Head of caudate nucleus (tissue), 42 donors: ENCODE data around the gene B3GAT3.
"Not testable (repeated sequence)": the region's sequence is repeated elsewhere in the genome, so short reads cannot be mapped to it uniquely, and the experiment has no call there.

Experiments
- DNase-seq, 42 donors: peaks; one replicate each; pipeline versions ENCODE4 v3.0.0 to v3.0.0-alpha.2; 2020 to 2021; ENCODE audit warnings: mixed read lengths in 7 of 42
- intact Hi-C: fragments of 100-400 bp; cut with DNase I; formaldehyde crosslinking; loops from one replicate; pipeline ENCODE4 v1.15.0; 2022

The B3GAT3 gene

GRCh38 chr11:62646825-62647608 lies 25.2 kb upstream of the B3GAT3 start:
- intact Hi-C loops: no loop called here

GRCh38 chr11:62645946-62646824 lies 24.4 kb upstream of the B3GAT3 start, which contains the start of gene GANAB:
GANAB (minus strand) TSS chr11:62646613; CDS start chr11:62646599, 14 bp downstream.
- intact Hi-C loops: no loop called here
- DNase-seq: peak; percentile 98 to 100 (median 99)

More at GRCh38 chr11:62646825-62647608, 25.2 kb upstream of the B3GAT3 start:
- DNase-seq: peak in 3 of 42 donors; percentile 14 to 44 (median 24)

GRCh38 chr11:62645671-62645945 lies 23.8 kb upstream of the B3GAT3 start:
- intact Hi-C loops: no loop called here
- DNase-seq: no peak

GRCh38 chr11:62644220-62644619 lies 22.4 kb upstream of the B3GAT3 start:
- intact Hi-C loops: no loop called here
- DNase-seq: no peak

GRCh38 chr11:62632492-62632891 lies 10.7 kb upstream of the B3GAT3 start:
- intact Hi-C loops: no loop called here
- DNase-seq: no peak

GRCh38 chr11:62627713-62628112 lies 5.9 kb upstream of the B3GAT3 start:
- DNase-seq: peak in 11 of 42 donors; percentile 23 to 64 (median 37)
- intact Hi-C loops: no loop called here

GRCh38 chr11:62622476-62623089 lies 797 bp upstream of the B3GAT3 start:
- no peak for DNase-seq
- intact Hi-C loops: no loop called here

- intact Hi-C loops: no loop called here
- DNase-seq: no peak
Observed at GRCh38 chr11:62621027-62621566, 689 bp downstream of the B3GAT3 start.

- DNase-seq, intact Hi-C loops: not testable (repeated sequence)
Observed at GRCh38 chr11:62616957-62617356, 4.8 kb downstream of the B3GAT3 start.

GRCh38 chr11:62615521-62615920 lies 6.3 kb downstream of the B3GAT3 start:
- intact Hi-C loops: no loop called here
- no peak for DNase-seq

GRCh38 chr11:62614275-62614674 lies 7.5 kb downstream of the B3GAT3 start:
- DNase-seq: peak; percentile 52 to 94 (median 79)
- intact Hi-C loops: no loop called here

GRCh38 chr11:62613291-62613778 lies 8.5 kb downstream of the B3GAT3 start:
- peak in 17 of 42 donors; percentile 8 to 59 (median 34) for DNase-seq

GRCh38 chr11:62612366-62613290 lies 9.2 kb downstream of the B3GAT3 start, which contains the start of the genes EML3 and ROM1:
EML3 (minus strand) TSS chr11:62612775; CDS start chr11:62612457, 318 bp downstream.
ROM1 (plus strand) TSS chr11:62613257; CDS start chr11:62613282, 25 bp downstream.
- peak; percentile 72 to 95 (median 87) for DNase-seq
- intact Hi-C loops: no loop called here

More at GRCh38 chr11:62613291-62613778, 8.5 kb downstream of the B3GAT3 start:
- intact Hi-C loops: no loop called here

- intact Hi-C loops: no loop called here
- peak; percentile 29 to 87 (median 66) for DNase-seq
Observed at GRCh38 chr11:62611705-62612365, 10.0 kb downstream of the B3GAT3 start.

GRCh38 chr11:62610814-62611704 lies 10.7 kb downstream of the B3GAT3 start:
- intact Hi-C loops: no loop called here

GRCh38 chr11:62610403-62610802 lies 11.4 kb downstream of the B3GAT3 start:
- intact Hi-C loops: no loop called here

More at GRCh38 chr11:62610814-62611704, 10.7 kb downstream of the B3GAT3 start:
- no peak for DNase-seq

More at GRCh38 chr11:62610403-62610802, 11.4 kb downstream of the B3GAT3 start:
- no peak for DNase-seq
